GM21390 (cell line): ENCODE results near the gene SPN.
"Not testable (repeated sequence)": the region's sequence is repeated elsewhere in the genome, so short reads cannot be mapped to it uniquely, and the experiment has no call there.

Experiments
- ATAC-seq: cut with Tn5 transposase; IDR thresholded peaks from one replicate; pipeline ENCODE4 v1.9.1; 2021; ENCODE audit not compliant: unreplicated experiment

Gene SPN

GRCh38 chr16:29663016-29663806 lies at the start of gene SPN:
SPN (plus strand) TSS chr16:29663247; CDS start chr16:29663729, 482 bp downstream.
- no peak for ATAC-seq

GRCh38 chr16:29613307-29614057 lies 49.6 kb upstream of the SPN start:
- ATAC-seq, result peak; percentile 48

GRCh38 chr16:29614691-29615314 lies 48.2 kb upstream of the SPN start:
- ATAC-seq, result not testable (repeated sequence)

GRCh38 chr16:29616127-29616526 lies 46.9 kb upstream of the SPN start:
- ATAC-seq, result not testable (repeated sequence)

- ATAC-seq, result not testable (repeated sequence)
Observed at GRCh38 chr16:29620591-29620990, 42.5 kb upstream of the SPN start.

- ATAC-seq, result not testable (repeated sequence)
Observed at GRCh38 chr16:29622738-29623137, 40.3 kb upstream of the SPN start.

- not testable (repeated sequence) for ATAC-seq
Observed at GRCh38 chr16:29623253-29623652, 39.8 kb upstream of the SPN start.

- ATAC-seq, result not testable (repeated sequence)
Observed at GRCh38 chr16:29625114-29625513, 37.9 kb upstream of the SPN start.

- peak; percentile 56 for ATAC-seq
Observed at GRCh38 chr16:29626778-29627331, 36.2 kb upstream of the SPN start.

- peak; percentile 49 for ATAC-seq
Observed at GRCh38 chr16:29627661-29628075, 35.4 kb upstream of the SPN start.

GRCh38 chr16:29628707-29629106 lies 34.3 kb upstream of the SPN start:
- ATAC-seq, result not testable (repeated sequence)

- ATAC-seq, result not testable (repeated sequence)
Observed at GRCh38 chr16:29629318-29629717, 33.7 kb upstream of the SPN start.

- not testable (repeated sequence) for ATAC-seq
Observed at GRCh38 chr16:29631658-29632057, 31.4 kb upstream of the SPN start.

- ATAC-seq, result not testable (repeated sequence)
Observed at GRCh38 chr16:29635902-29636301, 27.1 kb upstream of the SPN start.

GRCh38 chr16:29636368-29636767 lies 26.7 kb upstream of the SPN start:
- ATAC-seq, result not testable (repeated sequence)

- ATAC-seq, result not testable (repeated sequence)
Observed at GRCh38 chr16:29638751-29639150, 24.3 kb upstream of the SPN start.

GRCh38 chr16:29641561-29641960 lies 21.5 kb upstream of the SPN start:
- no peak for ATAC-seq

- no peak for ATAC-seq
Observed at GRCh38 chr16:29643596-29643995, 19.5 kb upstream of the SPN start.

- ATAC-seq, result peak; percentile 51
Observed at GRCh38 chr16:29644338-29644857, 18.6 kb upstream of the SPN start.

- ATAC-seq, result no peak
Observed at GRCh38 chr16:29644973-29645693, 17.9 kb upstream of the SPN start.
